ENCODE results near the gene TMC3. TPM values are rescaled to one million over a fixed set of nuclear protein-coding genes. Genes with fewer than 3 reads are reported as not detected.

TMC3 gene
- total RNA-seq, 1 experiment from 2014 or later: not detected

DNA sequence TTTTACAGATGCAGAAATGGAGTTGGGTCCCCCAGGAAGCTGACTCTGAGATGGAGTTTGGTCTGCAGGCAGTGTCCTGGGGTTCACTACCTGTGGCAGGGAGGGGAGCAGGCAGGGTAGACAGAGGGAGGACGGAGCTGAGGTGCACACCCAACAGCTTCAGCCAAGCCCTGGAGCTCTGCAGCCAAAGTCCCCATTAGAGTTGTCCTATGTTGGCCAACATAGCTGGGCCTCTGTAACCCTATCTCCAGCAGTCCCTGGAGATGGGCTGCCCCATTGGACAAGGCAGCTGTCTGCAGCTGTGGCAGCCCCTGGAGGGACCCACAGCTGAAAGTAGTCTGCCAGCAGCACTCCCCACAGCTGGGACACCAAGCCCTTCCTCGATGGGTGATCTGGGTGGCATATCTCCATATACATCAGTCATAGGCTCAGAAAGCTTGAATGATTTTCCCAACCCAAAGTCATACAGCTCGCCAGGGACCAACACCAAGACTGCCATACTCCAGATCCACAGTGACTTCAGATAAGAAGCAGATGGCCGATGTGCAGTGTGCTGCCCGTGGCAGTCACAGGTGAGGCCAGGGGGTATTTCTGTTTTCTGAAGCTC is 82.0 kb downstream of the TMC3 start:
- H3K36me3 ChIP-seq (ENCODE audit: low read depth): no peaks in the 10 kb centered on the region
- no peak overlapping the region for H3K4me3 ChIP-seq
- no peak overlapping the region for H3K4me2 ChIP-seq
- CTCF ChIA-PET: no interaction called here
- no peak overlapping the region for H3K27ac ChIP-seq
- H2AFZ ChIP-seq: no peak overlapping the region
- no peaks in the 10 kb centered on the region for H3K4me1 ChIP-seq (replicated peaks; ENCODE audit: insufficient read depth)
- no peaks in the 10 kb centered on the region for H3K9me2 ChIP-seq (ENCODE audit: insufficient read depth)
- no TSS peak for BruUV-seq (replicated peaks)
- H4K20me1 ChIP-seq (ENCODE audit: insufficient read depth): no peaks in the 10 kb centered on the region
- TF ChIP-seq CTCF (conservative IDR thresholded peaks at IDR 0.05) (no peak), EZH2 (IDR thresholded peaks at IDR 0.05; ENCODE audit: low read depth) (no peak)
- no peaks in the 10 kb centered on the region for H3F3A ChIP-seq (ENCODE audit: insufficient read depth, low read depth)
- peaks cover 30% of the 10 kb centered on the region for H3K27me3 ChIP-seq (ENCODE audit: insufficient read depth, low read depth)
- POLR2A ChIA-PET (ENCODE audit: unreplicated experiment): no interaction called here
- H3K9me3 ChIP-seq (ENCODE audit: insufficient read depth, low read depth): no peaks in the 10 kb centered on the region
- no peaks in the 10 kb centered on the region for H3K79me2 ChIP-seq (ENCODE audit: low read depth)
- intact Hi-C loops (cut with micrococcal nuclease; ENCODE audit: unreplicated experiment): no loop called here
- DNase-seq: no peak

DNA sequence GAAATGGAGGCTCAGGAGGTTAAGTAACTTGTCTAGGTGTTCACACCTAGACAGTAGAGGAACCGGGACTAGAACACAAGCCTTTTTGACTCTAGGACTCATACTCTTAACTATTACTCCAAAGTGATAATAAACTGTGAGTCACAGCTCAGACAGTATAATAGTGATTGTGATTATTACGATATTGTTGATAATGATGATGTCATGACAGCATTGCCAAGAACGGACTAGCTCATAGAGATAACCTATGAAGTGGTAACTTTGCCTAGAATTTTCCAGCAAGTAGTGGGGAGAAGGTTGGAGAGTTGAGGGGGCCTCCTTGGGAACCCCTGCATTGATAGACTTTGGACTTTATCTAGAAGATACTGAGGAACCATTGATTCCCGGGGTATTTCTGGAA is 84.1 kb downstream of the TMC3 start:
- Histone ChIP-seq H3K27ac (no peak overlapping the region), H3K4me3 (no peak overlapping the region), H3K4me1 (replicated peaks; ENCODE audit: insufficient read depth) (no peaks in the 10 kb centered on the region), H4K20me1 (ENCODE audit: insufficient read depth) (no peaks in the 10 kb centered on the region), H3K9me2 (ENCODE audit: insufficient read depth) (no peaks in the 10 kb centered on the region), H3K4me2 (no peak overlapping the region), H3F3A (ENCODE audit: insufficient read depth, low read depth) (no peaks in the 10 kb centered on the region), H3K79me2 (ENCODE audit: low read depth) (no peaks in the 10 kb centered on the region), H3K27me3 (ENCODE audit: insufficient read depth, low read depth) (peaks cover 43% of the 10 kb centered on the region), H3K36me3 (ENCODE audit: low read depth) (no peaks in the 10 kb centered on the region), H2AFZ (no peak overlapping the region), H3K9me3 (ENCODE audit: insufficient read depth, low read depth) (no peaks in the 10 kb centered on the region)
- BruUV-seq (replicated peaks): no TSS peak
- CTCF ChIA-PET: no interaction called here
- TF ChIP-seq CTCF (conservative IDR thresholded peaks at IDR 0.05) (no peak), EZH2 (IDR thresholded peaks at IDR 0.05; ENCODE audit: low read depth) (no peak)
- intact Hi-C loops (cut with micrococcal nuclease; ENCODE audit: unreplicated experiment): no loop called here
- POLR2A ChIA-PET (ENCODE audit: unreplicated experiment): no interaction called here
- DNase-seq: no peak

- Histone ChIP-seq H3K9me3 (ENCODE audit: insufficient read depth, low read depth) (no peaks in the 10 kb centered on the region), H3K27me3 (ENCODE audit: insufficient read depth, low read depth) (peaks cover 45% of the 10 kb centered on the region), H3K4me1 (replicated peaks; ENCODE audit: insufficient read depth) (no peaks in the 10 kb centered on the region), H3K4me3 (no peak overlapping the region), H3F3A (ENCODE audit: insufficient read depth, low read depth) (no peaks in the 10 kb centered on the region), H3K79me2 (ENCODE audit: low read depth) (no peaks in the 10 kb centered on the region), H3K4me2 (no peak overlapping the region), H4K20me1 (ENCODE audit: insufficient read depth) (no peaks in the 10 kb centered on the region), H3K9me2 (ENCODE audit: insufficient read depth) (no peaks in the 10 kb centered on the region), H3K36me3 (ENCODE audit: low read depth) (no peaks in the 10 kb centered on the region), H3K27ac (no peak overlapping the region), H2AFZ (no peak overlapping the region)
- no peak for TF ChIP-seq CTCF (conservative IDR thresholded peaks at IDR 0.05)
- TF ChIP-seq EZH2 (IDR thresholded peaks at IDR 0.05; ENCODE audit: low read depth): no peak
- intact Hi-C loops (cut with micrococcal nuclease; ENCODE audit: unreplicated experiment): no loop called here
- POLR2A ChIA-PET (ENCODE audit: unreplicated experiment): no interaction called here
- no peak for DNase-seq
- CTCF ChIA-PET: no interaction called here
- BruUV-seq (replicated peaks): no TSS peak
Measured at GRCh38 chr15:81288616-81289015, 85.4 kb downstream of the TMC3 start.
